Measurements from ENCODE around the gene TMEM109.

TMEM109 gene

DNA sequence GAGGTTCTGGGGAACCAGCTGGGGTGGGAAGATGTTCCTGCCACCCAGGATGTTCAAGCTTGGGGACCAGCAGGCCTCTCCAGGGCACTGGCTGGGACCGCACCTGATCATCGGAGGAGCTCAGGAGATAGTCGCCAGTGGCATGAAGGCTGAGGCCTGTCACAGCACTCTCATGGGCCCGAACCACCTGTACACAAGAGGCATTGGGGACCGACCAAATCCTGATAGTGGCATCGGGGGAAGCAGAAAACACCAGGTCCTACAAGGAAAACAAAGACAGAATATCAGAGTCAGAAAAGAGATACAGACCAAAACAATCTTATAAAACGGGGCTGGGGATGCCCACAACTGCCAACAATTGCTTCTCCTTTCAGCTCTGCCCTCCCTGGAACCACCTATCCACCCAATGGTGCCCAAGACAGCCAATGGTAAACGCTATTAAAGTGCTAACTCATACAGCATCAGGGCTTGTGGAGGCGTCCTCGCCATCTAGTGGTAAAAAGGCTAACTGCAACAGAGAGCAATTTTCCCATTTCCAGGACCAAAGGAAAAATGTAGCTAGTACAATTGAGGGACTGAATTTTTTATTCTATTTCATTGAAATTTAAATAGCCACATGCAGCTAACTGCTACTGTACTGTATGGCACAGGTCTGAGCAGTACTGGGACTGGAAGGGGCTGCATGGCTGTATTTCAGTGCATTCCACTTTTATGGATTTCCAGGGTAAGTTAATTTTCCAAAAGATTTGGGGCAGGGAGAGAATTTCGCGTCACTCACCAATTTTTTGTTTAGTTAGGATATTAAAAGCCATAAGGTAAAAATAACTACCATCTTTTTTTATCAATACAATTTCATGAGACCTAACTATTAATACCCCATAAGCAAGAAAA lies 14.7 kb upstream of the TMEM109 start:
- H3K9me3 ChIP-seq, result no peaks in the 10 kb centered on the region
- TF ChIP-seq, protein P1, sequence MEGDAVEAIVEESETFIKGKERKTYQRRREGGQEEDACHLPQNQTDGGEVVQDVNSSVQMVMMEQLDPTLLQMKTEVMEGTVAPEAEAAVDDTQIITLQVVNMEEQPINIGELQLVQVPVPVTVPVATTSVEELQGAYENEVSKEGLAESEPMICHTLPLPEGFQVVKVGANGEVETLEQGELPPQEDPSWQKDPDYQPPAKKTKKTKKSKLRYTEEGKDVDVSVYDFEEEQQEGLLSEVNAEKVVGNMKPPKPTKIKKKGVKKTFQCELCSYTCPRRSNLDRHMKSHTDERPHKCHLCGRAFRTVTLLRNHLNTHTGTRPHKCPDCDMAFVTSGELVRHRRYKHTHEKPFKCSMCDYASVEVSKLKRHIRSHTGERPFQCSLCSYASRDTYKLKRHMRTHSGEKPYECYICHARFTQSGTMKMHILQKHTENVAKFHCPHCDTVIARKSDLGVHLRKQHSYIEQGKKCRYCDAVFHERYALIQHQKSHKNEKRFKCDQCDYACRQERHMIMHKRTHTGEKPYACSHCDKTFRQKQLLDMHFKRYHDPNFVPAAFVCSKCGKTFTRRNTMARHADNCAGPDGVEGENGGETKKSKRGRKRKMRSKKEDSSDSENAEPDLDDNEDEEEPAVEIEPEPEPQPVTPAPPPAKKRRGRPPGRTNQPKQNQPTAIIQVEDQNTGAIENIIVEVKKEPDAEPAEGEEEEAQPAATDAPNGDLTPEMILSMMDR (IDR thresholded peaks at IDR 0.05; ENCODE audit: low read depth, low read length), result peak; percentile 75
- H3K4me1 ChIP-seq, result no peaks in the 10 kb centered on the region
- peak; percentile 30 for DNase-seq
- H3K36me3 ChIP-seq, result peaks cover 43% of the 10 kb centered on the region
- H3K4me3 ChIP-seq (ENCODE audit: low read depth, low read length), result no peak overlapping the region
- no peaks in the 10 kb centered on the region for H3K27me3 ChIP-seq

DNA sequence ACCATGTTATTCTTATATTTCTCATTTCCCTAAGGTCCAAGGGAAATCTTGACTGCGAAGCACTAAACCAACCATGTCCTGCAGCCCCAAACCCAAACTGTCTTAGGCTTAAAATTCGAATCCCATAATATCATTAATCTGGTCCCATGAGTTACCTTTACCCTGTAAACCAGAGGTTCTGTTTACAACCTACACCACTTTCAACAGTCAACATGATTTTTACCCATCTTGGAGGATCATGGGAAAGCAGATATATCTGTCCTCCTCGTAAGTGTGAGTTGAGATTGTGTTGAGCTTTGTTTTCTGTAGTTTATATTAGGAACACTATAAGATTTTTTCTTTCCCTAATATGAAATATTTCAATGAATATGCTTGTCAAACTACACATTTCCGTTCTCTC lies 14.0 kb upstream of the TMEM109 start:
- no peaks in the 10 kb centered on the region for H3K9me3 ChIP-seq
- no peak for DNase-seq
- TF ChIP-seq, protein P1 (IDR thresholded peaks at IDR 0.05; ENCODE audit: low read depth, low read length), result no peak
- H3K27me3 ChIP-seq, result no peaks in the 10 kb centered on the region
- H3K4me3 ChIP-seq (ENCODE audit: low read depth, low read length), result no peak overlapping the region
- peaks cover 43% of the 10 kb centered on the region for H3K36me3 ChIP-seq
- H3K4me1 ChIP-seq, result no peaks in the 10 kb centered on the region

DNA sequence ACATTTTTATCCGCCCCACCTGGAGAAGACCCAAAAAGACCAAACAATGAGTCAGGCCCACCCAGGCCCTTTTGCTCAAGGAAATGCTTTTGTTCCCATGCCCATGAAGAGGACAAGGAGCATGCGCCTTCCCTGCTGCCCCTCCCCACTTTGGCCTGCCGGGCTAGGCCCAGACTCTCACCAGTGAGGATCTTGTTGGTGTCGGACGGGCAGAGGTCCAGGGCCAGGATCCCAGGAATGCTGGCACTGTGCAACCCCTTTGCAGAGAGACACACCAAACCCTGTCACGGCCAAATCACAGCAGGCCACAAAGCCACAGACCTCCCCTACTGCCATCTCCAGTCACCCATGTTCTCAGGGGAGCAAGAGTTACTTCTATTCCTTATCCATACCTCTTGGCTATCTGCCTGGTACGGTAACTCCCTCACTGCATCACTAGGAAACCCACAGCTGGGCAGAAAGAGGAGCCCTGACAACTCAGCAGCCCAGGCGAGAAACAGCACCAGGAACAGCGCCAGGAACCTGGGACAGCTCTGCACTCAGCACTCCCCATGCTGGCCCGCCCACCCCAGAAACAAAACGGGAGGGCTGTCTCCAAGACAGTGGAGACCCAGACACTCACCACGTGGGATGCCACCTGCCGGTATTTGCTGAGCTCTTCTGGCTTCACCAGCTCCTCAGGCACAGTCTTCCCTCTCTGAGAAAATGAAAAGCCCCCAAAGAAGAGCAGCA lies 13.1 kb upstream of the TMEM109 start:
- peaks cover 43% of the 10 kb centered on the region for H3K36me3 ChIP-seq
- DNase-seq, result no peak
- TF ChIP-seq, protein P1 (IDR thresholded peaks at IDR 0.05; ENCODE audit: low read depth, low read length), result no peak

DNA sequence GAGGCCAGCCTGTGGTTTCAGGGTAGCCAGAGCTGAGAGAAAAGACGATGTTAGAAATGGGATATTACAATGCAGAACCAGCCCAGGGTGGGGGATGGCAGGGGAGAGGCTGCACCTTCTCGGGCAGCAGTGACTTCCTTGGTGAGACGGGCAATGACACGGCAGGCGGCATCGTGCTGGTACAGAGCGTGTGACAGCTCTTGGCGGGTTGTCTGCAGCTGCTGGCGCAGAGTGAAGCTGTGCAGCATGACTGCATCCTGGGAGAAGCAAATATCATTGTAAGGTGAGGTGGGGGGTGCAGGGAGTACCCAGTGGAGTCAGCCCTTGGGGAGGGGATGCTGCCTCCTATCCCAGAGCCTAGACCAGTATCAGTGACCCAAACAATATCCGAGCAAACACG lies 11.3 kb upstream of the TMEM109 start:
- H3K36me3 ChIP-seq, result peaks cover 28% of the 10 kb centered on the region

More for the DNA sequence above, 13.1 kb upstream of the TMEM109 start:
- H3K4me3 ChIP-seq (ENCODE audit: low read depth, low read length), result no peak overlapping the region
- no peaks in the 10 kb centered on the region for H3K27me3 ChIP-seq
- no peaks in the 10 kb centered on the region for H3K9me3 ChIP-seq
- no peaks in the 10 kb centered on the region for H3K4me1 ChIP-seq

DNA sequence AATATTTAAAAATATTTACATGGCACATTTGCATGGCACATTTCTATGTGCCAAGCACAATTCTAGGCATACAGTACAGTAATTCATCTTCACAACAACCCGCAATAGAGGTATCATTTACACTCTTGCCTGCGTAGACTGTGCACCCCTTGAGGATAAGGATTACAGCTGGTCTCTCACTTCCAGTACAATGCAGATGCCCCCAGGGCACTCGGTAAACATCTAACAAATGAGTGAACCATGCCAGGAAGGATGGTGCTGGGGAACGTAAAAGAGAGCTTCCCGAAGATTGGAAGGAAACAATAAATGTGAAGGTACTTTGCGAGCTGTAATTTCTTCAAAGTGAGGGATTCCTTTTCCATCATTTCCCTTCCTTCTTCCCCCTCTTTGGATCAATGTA lies 8.9 kb upstream of the TMEM109 start:
- H3K4me3 ChIP-seq (ENCODE audit: low read depth, low read length), result peak overlapping the region; percentile 63
- no peaks in the 10 kb centered on the region for H3K9me3 ChIP-seq
- peaks cover 11% of the 10 kb centered on the region for H3K36me3 ChIP-seq
- peak; percentile 21 for DNase-seq
- TF ChIP-seq, protein P1 (IDR thresholded peaks at IDR 0.05; ENCODE audit: low read depth, low read length), result no peak
- no peaks in the 10 kb centered on the region for H3K4me1 ChIP-seq
- no peaks in the 10 kb centered on the region for H3K27me3 ChIP-seq

More for the DNA sequence above, 11.3 kb upstream of the TMEM109 start:
- no peaks in the 10 kb centered on the region for H3K27me3 ChIP-seq
- DNase-seq, result no peak
- H3K4me1 ChIP-seq, result no peaks in the 10 kb centered on the region
- TF ChIP-seq, protein P1 (IDR thresholded peaks at IDR 0.05; ENCODE audit: low read depth, low read length), result no peak
- H3K4me3 ChIP-seq (ENCODE audit: low read depth, low read length), result no peak overlapping the region
- H3K9me3 ChIP-seq, result no peaks in the 10 kb centered on the region
